ENCODE measurements around the gene PSPC1.

- TF ChIP-seq POLR2A (IDR thresholded peaks at IDR 0.05) (no peak), EP300 (IDR thresholded peaks at IDR 0.05) (no peak), POLR2AphosphoS5 (IDR thresholded peaks at IDR 0.05) (no peak)
- TF ChIP-seq, protein P1, sequence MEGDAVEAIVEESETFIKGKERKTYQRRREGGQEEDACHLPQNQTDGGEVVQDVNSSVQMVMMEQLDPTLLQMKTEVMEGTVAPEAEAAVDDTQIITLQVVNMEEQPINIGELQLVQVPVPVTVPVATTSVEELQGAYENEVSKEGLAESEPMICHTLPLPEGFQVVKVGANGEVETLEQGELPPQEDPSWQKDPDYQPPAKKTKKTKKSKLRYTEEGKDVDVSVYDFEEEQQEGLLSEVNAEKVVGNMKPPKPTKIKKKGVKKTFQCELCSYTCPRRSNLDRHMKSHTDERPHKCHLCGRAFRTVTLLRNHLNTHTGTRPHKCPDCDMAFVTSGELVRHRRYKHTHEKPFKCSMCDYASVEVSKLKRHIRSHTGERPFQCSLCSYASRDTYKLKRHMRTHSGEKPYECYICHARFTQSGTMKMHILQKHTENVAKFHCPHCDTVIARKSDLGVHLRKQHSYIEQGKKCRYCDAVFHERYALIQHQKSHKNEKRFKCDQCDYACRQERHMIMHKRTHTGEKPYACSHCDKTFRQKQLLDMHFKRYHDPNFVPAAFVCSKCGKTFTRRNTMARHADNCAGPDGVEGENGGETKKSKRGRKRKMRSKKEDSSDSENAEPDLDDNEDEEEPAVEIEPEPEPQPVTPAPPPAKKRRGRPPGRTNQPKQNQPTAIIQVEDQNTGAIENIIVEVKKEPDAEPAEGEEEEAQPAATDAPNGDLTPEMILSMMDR (IDR thresholded peaks at IDR 0.05) = no peak
These were observed 107.8 kb downstream of the PSPC1 start for GRCh38 chr13:19674898-19675297.

All from stomach (tissue), 4 donors.